ENCODE data around the gene QARS1.

QARS1 gene

DNA sequence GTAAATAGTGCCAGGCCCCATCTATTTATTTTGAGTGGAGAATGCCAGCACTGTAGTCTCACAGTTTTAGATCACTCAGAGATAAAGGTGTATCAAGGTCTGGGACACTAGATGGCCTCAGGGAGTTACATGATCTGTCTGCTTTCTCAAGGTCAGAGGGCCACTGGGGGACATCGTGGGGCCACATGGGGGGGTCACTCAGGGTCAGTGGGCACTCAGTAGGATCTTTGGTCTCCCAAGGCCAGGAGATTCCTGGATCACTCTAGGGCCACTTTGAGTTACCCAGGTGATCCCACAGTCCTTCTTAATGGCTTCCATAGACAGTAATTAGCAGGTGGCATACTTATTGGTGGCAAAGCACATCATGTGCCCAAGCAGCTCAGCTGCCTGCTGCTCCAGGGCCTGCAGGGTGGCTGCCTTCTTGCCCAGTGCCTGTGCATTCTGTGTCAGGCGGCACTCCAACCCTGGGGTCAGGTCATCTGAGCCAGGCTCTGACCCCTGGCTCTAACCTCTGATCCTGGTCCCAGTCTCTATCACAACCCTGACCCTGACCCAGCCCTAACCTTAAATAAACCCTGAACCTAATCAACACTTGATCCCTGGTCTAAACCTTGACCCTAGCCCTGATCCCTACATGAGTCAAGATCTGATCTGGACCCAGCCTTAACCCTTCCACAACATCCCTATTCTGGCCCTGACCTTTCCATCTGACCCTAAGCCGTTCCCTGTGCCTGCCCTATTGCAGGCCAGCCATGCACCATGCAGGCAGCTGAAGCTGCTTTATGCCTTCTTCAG is 30.1 kb upstream of the QARS1 start:
- in situ Hi-C loops (cut with MboI; ENCODE audit: low sequenced_read_pairs, unreplicated experiment) = no loop called here
- no peak for DNase-seq (ENCODE audit: low spot score)
- TF ChIP-seq, protein P1, sequence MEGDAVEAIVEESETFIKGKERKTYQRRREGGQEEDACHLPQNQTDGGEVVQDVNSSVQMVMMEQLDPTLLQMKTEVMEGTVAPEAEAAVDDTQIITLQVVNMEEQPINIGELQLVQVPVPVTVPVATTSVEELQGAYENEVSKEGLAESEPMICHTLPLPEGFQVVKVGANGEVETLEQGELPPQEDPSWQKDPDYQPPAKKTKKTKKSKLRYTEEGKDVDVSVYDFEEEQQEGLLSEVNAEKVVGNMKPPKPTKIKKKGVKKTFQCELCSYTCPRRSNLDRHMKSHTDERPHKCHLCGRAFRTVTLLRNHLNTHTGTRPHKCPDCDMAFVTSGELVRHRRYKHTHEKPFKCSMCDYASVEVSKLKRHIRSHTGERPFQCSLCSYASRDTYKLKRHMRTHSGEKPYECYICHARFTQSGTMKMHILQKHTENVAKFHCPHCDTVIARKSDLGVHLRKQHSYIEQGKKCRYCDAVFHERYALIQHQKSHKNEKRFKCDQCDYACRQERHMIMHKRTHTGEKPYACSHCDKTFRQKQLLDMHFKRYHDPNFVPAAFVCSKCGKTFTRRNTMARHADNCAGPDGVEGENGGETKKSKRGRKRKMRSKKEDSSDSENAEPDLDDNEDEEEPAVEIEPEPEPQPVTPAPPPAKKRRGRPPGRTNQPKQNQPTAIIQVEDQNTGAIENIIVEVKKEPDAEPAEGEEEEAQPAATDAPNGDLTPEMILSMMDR (IDR thresholded peaks at IDR 0.05; ENCODE audit: borderline replicate concordance, control extremely low read depth, extremely low read depth, insufficient read depth, missing control alignments) = no peak

DNA sequence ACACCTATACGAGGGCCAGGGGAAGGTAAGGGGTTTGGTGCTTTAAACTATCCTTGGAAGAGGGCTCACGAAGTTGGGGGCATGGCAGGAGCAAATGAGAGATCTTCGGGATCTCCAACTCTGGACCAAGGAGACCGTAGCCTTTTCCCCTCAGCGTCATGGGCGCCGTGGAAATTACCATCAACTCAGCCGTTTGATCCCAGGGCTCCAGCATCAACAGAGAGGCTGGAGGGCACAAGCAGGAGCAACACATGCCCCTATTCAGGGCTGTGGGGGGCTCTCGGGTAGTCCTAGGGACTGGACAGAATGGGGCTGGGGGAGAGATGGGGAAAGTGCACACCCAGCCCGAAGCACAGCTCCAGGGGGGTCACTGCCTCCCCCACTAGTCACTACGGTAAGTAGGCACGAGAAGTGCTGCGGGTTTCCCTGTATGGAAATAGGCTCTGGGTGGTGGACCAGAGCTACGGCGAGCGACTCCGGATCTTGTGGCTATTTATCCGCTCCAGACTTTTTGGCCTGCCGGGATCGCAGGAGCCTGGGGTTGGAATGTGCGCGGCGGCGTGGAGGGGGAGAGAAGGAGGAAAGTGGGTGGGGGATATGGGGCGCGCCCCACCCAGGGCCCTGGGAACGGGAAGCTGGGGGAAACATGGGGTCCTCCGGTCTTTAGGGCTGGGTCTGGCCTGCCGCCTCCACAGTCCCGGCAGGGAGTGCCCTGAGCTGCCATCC is 28.8 kb upstream of the QARS1 start:
- in situ Hi-C loops (cut with MboI; ENCODE audit: low sequenced_read_pairs, unreplicated experiment) = no loop called here
- no peak for DNase-seq (ENCODE audit: low spot score)
- TF ChIP-seq, protein P1 (IDR thresholded peaks at IDR 0.05; ENCODE audit: borderline replicate concordance, control extremely low read depth, extremely low read depth, insufficient read depth, missing control alignments) = no peak

DNA sequence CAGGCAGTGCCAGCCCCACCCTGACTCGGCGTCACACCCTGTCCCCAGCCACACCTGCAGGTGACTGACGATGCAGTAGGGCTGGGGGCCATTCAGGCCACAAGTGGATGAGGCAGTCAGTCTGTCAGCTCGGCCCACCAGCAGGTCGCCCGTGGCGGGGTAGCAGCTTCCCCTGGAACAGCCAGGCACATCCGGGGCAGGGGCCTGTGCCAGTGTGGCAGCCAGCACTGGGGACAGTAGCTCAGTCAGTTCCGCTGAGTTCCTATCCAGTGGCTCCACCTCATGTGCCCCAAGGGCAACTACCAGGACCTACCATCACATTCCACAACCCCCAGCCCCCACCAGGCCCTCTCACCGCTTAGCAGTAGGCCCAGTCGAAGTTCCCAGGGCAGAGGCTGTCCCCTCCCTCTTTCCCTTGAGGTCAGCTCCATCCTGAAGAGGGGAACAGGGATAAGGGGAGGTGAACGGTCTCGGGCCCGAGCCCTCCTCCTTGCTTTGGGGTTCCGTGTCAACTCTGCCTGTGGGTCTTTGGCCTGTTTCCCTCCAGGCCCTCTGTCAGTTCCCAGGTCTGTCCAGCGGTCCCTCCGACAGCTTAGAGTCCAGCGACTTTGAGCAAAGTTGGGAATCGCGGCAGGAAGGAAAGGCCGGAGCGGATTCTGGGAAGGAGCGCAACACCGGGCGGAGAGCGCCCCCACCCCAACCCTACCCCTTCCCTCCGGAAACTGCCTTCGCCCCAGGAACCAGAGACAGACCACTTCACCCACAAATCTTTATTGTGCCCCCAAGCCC is 28.1 kb upstream of the QARS1 start, which contains the start of gene LAMB2:
Gene LAMB2, minus strand, starts transcription at position 614 of the 789 bp plus-strand sequence. Its CDS starts 183 bp downstream, at position 431.
- TF ChIP-seq, protein P1 (IDR thresholded peaks at IDR 0.05; ENCODE audit: borderline replicate concordance, control extremely low read depth, extremely low read depth, insufficient read depth, missing control alignments) = no peak
- DNase-seq (ENCODE audit: low spot score) = no peak
- in situ Hi-C loops (cut with MboI; ENCODE audit: low sequenced_read_pairs, unreplicated experiment) = no loop called here

DNA sequence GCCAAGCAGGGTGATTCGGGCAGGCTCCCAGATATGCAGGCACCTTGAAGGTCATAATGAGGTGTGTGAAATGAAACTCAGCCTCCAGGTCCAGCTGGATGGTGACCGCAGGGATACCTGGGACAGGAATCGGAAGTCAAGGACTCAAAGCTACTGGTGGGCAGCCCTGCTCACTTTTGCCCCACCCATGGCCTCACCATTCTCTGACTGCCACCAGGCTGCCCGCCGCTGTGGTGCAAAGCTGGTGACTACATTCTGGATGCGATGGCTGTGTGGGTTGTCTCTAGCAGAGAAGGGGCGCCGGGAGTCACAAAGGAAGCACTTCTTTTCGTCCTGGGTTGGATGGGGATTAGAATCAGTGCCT is 27.5 kb upstream of the QARS1 start:
- no peak for DNase-seq (ENCODE audit: low spot score)
- TF ChIP-seq, protein P1 (IDR thresholded peaks at IDR 0.05; ENCODE audit: borderline replicate concordance, control extremely low read depth, extremely low read depth, insufficient read depth, missing control alignments) = no peak
- in situ Hi-C loops (cut with MboI; ENCODE audit: low sequenced_read_pairs, unreplicated experiment) = no loop called here

DNA sequence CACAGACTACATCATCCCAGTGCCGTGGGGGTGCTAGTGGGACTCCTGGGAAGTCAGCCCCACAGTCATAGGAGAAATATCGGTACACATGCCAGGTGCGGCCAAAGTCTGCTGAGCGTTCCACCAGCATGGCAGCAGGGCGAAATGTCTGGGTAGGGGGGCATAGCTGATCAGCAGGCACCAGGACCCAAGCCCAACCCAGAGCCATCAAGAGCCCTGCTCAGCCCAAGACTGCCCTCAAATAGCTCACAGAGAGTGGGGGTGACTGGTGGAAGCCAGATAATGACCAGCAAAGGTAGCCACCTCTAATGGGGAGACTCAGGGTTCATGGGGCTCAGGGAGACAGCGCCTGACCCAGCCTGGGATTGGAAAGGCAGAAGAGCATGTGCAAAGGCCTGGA is 27.0 kb upstream of the QARS1 start:
- in situ Hi-C loops (cut with MboI; ENCODE audit: low sequenced_read_pairs, unreplicated experiment) = no loop called here
- TF ChIP-seq, protein P1 (IDR thresholded peaks at IDR 0.05; ENCODE audit: borderline replicate concordance, control extremely low read depth, extremely low read depth, insufficient read depth, missing control alignments) = no peak
- DNase-seq (ENCODE audit: low spot score) = no peak

DNA sequence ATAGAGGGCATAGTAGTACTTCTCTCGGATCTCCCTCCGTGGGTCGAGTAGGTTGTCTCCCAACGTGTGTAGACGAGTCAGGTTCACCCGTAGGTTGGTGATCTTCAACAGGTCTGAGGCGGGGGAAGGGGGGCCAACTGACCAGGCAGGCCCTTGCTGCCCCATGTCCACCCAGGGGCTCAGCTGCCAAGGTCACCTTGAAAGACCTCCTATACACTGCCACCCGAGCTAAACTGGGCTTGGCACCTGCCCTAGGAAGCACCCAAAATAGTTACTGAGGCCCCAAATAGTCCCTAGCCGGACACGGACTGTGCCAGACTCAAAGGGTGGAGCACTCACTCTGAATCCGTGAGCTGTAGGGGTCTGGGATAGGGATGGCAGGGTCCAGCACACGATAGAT is 26.5 kb upstream of the QARS1 start:
- TF ChIP-seq, protein P1 (IDR thresholded peaks at IDR 0.05; ENCODE audit: borderline replicate concordance, control extremely low read depth, extremely low read depth, insufficient read depth, missing control alignments) = no peak
- in situ Hi-C loops (cut with MboI; ENCODE audit: low sequenced_read_pairs, unreplicated experiment) = no loop called here
- no peak for DNase-seq (ENCODE audit: low spot score)

Data from GM13976 (cell line).